Caco-2 (cell line): Measurements from ENCODE around the gene PFKFB2. TPM values are rescaled to one million over a fixed set of nuclear protein-coding genes. Genes with fewer than 3 reads are reported as not detected.

Experiments
- BruUV-seq: library from RNA; stranded (reverse); fragments of 400-500 nt; replicated peaks from 2 replicates; lab custom pipeline; 2021; lab: Mats Ljungman, UMichigan
- CTCF ChIA-PET: fragments of 300-600 bp; sonication (Branson Sonifier 250); formaldehyde crosslinking; loops from one replicate; lab custom pipeline; 2022; ENCODE audit warnings: antibody characterized with exemption; lab: Charles Lee
- POLR2A ChIA-PET: fragments of 300-600 bp; sonication (Branson Sonifier 250); formaldehyde crosslinking; loops from one replicate; lab custom pipeline; 2022; ENCODE audit warnings: antibody characterized with exemption; lab: Charles Lee
- DNase-seq, 2 experiments: peaks; one replicate each; pipeline versions ENCODE4 v3.0.0 to v3.0.0-alpha.2; 2020 to 2022
- H3K27me3 ChIP-seq: replicated peaks from 2 replicates; pipeline ENCODE4 v1.6.0; 2011; ENCODE audit warnings: low read length; ENCODE audit not compliant: control insufficient read depth, insufficient read depth
- H3K36me3 ChIP-seq: 2 replicates; pipeline ENCODE4 v1.5.1; 2011; ENCODE audit warnings: low read length; ENCODE audit not compliant: control insufficient read depth, insufficient read depth
- H3K4me1 ChIP-seq: fragments of 250-450 bp; sonication (Bioruptor Pico); 2 replicates; pipeline ENCODE4 v1.5.1; 2020; ENCODE audit warnings: mild to moderate bottlenecking
- H3K4me3 ChIP-seq: 2 replicates; pipeline ENCODE4 v1.5.1; 2011; ENCODE audit warnings: low read depth, mild to moderate bottlenecking, control low read depth, low read length
- H3K9me3 ChIP-seq: fragments of 250-450 bp; sonication (Bioruptor Pico); 2 replicates; pipeline ENCODE4 v1.5.1; 2020; ENCODE audit warnings: mild to moderate bottlenecking, moderate library complexity
- H3K27ac Mint-ChIP-seq: one replicate; pipeline ENCODE4 v1.8.0; 2022; ENCODE audit warnings: mixed read lengths; ENCODE audit not compliant: unreplicated experiment
- H3K27me3 Mint-ChIP-seq: one replicate; pipeline ENCODE4 v1.8.0; 2022; ENCODE audit warnings: mixed read lengths; ENCODE audit not compliant: insufficient read depth, unreplicated experiment
- H3K36me3 Mint-ChIP-seq: one replicate; pipeline ENCODE4 v1.8.0; 2022; ENCODE audit warnings: mild to moderate bottlenecking, mixed read lengths; ENCODE audit not compliant: insufficient read depth, unreplicated experiment
- H3K4me1 Mint-ChIP-seq: one replicate; pipeline ENCODE4 v1.8.0; 2022; ENCODE audit warnings: low read depth, mixed read lengths; ENCODE audit not compliant: unreplicated experiment
- H3K4me3 Mint-ChIP-seq: one replicate; pipeline ENCODE4 v1.8.0; 2022; ENCODE audit warnings: mild to moderate bottlenecking, moderate library complexity, mixed read lengths; ENCODE audit not compliant: unreplicated experiment
- H3K9me3 Mint-ChIP-seq: one replicate; pipeline ENCODE4 v1.8.0; 2022; ENCODE audit warnings: mixed read lengths; ENCODE audit not compliant: unreplicated experiment
- intact Hi-C: fragments of 100-400 bp; cut with micrococcal nuclease; formaldehyde crosslinking; loops from one replicate; pipeline ENCODE4 v1.10.0; 2022; ENCODE audit not compliant: unreplicated experiment
- total RNA-seq: library from RNA; stranded (reverse); gene quantifications from 2 replicates; pipeline ENCODE4 v1.2.3, GENCODE V29; 2022
- TF ChIP-seq, protein P1 (sequence below), 2 experiments: fragments of 200-600 bp in 1 of 2; IDR thresholded peaks; 1 replicate in 1 of 2; 2 replicates in 1 of 2; pipeline versions ENCODE4 v1.5.1 to v1.8.0; 2011 to 2022; ENCODE audit warnings: antibody characterized with exemption in 1 of 2, control low read depth in 1 of 2, inconsistent platforms in 1 of 2, low read depth in 1 of 2, low read length in 1 of 2, mild to moderate bottlenecking in 1 of 2, moderate library complexity in 1 of 2; ENCODE audit not compliant: insufficient read depth in 1 of 2, severe bottlenecking in 1 of 2, unreplicated experiment in 1 of 2

PFKFB2 gene
- total RNA-seq, 1 experiment from 2014 or later = 38.9 TPM

- H3K36me3 ChIP-seq = 0 out of 2 replicates have a peak, but pooled peaks cover 1% of the 10 kb centered on the region
- ChIA-PET POLR2A (interaction anchor here (1.1 to 2.6 kb wide), 2 partner anchors 13 to 20 kb away, joined by 3 to 10 read pairs; partner anchors contain the start of gene C1orf116), CTCF (interaction anchor here (0.9 kb wide), 1 partner anchor 13 kb away, joined by 3 read pairs; the partner anchor contains the start of gene C1orf116)
- no peaks in the 10 kb centered on the region for H3K9me3 Mint-ChIP-seq
- no peaks in the 10 kb centered on the region for H3K4me1 Mint-ChIP-seq
- TF ChIP-seq, protein P1, sequence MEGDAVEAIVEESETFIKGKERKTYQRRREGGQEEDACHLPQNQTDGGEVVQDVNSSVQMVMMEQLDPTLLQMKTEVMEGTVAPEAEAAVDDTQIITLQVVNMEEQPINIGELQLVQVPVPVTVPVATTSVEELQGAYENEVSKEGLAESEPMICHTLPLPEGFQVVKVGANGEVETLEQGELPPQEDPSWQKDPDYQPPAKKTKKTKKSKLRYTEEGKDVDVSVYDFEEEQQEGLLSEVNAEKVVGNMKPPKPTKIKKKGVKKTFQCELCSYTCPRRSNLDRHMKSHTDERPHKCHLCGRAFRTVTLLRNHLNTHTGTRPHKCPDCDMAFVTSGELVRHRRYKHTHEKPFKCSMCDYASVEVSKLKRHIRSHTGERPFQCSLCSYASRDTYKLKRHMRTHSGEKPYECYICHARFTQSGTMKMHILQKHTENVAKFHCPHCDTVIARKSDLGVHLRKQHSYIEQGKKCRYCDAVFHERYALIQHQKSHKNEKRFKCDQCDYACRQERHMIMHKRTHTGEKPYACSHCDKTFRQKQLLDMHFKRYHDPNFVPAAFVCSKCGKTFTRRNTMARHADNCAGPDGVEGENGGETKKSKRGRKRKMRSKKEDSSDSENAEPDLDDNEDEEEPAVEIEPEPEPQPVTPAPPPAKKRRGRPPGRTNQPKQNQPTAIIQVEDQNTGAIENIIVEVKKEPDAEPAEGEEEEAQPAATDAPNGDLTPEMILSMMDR (IDR thresholded peaks at IDR 0.05; ENCODE audit: insufficient read depth in 1 of 2, low read depth in 1 of 2, low read length in 1 of 2, severe bottlenecking in 1 of 2, unreplicated experiment in 1 of 2) = no peak
- no peaks in the 10 kb centered on the region for H3K9me3 ChIP-seq
- no peak overlapping the region for H3K27ac Mint-ChIP-seq
- H3K27me3 ChIP-seq = no peaks in the 10 kb centered on the region
- peaks cover 39% of the 10 kb centered on the region for H3K4me1 ChIP-seq
- BruUV-seq = no TSS peak
- no peak overlapping the region for H3K4me3 ChIP-seq
- no peak for DNase-seq
- intact Hi-C loops = no loop called here
- no peaks in the 10 kb centered on the region for H3K27me3 Mint-ChIP-seq
- H3K4me3 Mint-ChIP-seq = no peak overlapping the region
- H3K36me3 Mint-ChIP-seq = peaks cover 46% of the 10 kb centered on the region
Measured at GRCh38 chr1:207045453-207045852, 7.6 kb upstream of the PFKFB2 start.

- Mint-ChIP-seq H3K4me3 (no peak overlapping the region), H3K27ac (no peak overlapping the region), H3K27me3 (no peaks in the 10 kb centered on the region), H3K9me3 (no peaks in the 10 kb centered on the region), H3K4me1 (peaks cover 7% of the 10 kb centered on the region), H3K36me3 (peaks cover 46% of the 10 kb centered on the region)
- Histone ChIP-seq H3K4me3 (no peak overlapping the region), H3K4me1 (peaks cover 40% of the 10 kb centered on the region), H3K9me3 (no peaks in the 10 kb centered on the region), H3K27me3 (no peaks in the 10 kb centered on the region), H3K36me3 (0 out of 2 replicates have a peak, but pooled peaks cover 1% of the 10 kb centered on the region)
- BruUV-seq = no TSS peak
- DNase-seq = no peak
- intact Hi-C loops = no loop called here
- ChIA-PET CTCF (no interaction called here), POLR2A (interaction anchor here (2.6 kb wide), 1 partner anchor 15 kb away, joined by 10 read pairs; the partner anchor contains the start of gene C1orf116)
- TF ChIP-seq, protein P1 (IDR thresholded peaks at IDR 0.05; ENCODE audit: insufficient read depth in 1 of 2, low read depth in 1 of 2, low read length in 1 of 2, severe bottlenecking in 1 of 2, unreplicated experiment in 1 of 2) = no peak
Measured at GRCh38 chr1:207047505-207047904, 5.6 kb upstream of the PFKFB2 start.

GRCh38 chr1:207048041-207048440, 5.0 kb upstream of the PFKFB2 start:
- Histone ChIP-seq H3K4me3 (no peak overlapping the region), H3K27me3 (no peaks in the 10 kb centered on the region), H3K36me3 (0 out of 2 replicates have a peak, but pooled peaks cover 1% of the 10 kb centered on the region), H3K4me1 (peaks cover 40% of the 10 kb centered on the region), H3K9me3 (no peaks in the 10 kb centered on the region)
- DNase-seq = no peak
- no peak overlapping the region for H3K4me3 Mint-ChIP-seq
- no TSS peak for BruUV-seq
- peaks cover 50% of the 10 kb centered on the region for H3K36me3 Mint-ChIP-seq
- H3K27me3 Mint-ChIP-seq = no peaks in the 10 kb centered on the region
- TF ChIP-seq, protein P1 (IDR thresholded peaks at IDR 0.05; ENCODE audit: insufficient read depth in 1 of 2, low read depth in 1 of 2, low read length in 1 of 2, severe bottlenecking in 1 of 2, unreplicated experiment in 1 of 2) = no peak
- peaks cover 7% of the 10 kb centered on the region for H3K4me1 Mint-ChIP-seq
- POLR2A ChIA-PET = no interaction called here
- CTCF ChIA-PET = no interaction called here
- H3K27ac Mint-ChIP-seq = no peak overlapping the region
- intact Hi-C loops = no loop called here
- no peaks in the 10 kb centered on the region for H3K9me3 Mint-ChIP-seq
